Brain pericyte (primary cell): Measurements from ENCODE around the gene NANOS1.
A peak's percentile ranks its signal among the peaks of the same experiment; 100 is the strongest.

Source experiments
- DNase-seq: peaks from one replicate; pipeline ENCODE4 v3.0.0-alpha.2; 2012; ENCODE audit warnings: low read depth, low spot score

Gene NANOS1

DNA sequence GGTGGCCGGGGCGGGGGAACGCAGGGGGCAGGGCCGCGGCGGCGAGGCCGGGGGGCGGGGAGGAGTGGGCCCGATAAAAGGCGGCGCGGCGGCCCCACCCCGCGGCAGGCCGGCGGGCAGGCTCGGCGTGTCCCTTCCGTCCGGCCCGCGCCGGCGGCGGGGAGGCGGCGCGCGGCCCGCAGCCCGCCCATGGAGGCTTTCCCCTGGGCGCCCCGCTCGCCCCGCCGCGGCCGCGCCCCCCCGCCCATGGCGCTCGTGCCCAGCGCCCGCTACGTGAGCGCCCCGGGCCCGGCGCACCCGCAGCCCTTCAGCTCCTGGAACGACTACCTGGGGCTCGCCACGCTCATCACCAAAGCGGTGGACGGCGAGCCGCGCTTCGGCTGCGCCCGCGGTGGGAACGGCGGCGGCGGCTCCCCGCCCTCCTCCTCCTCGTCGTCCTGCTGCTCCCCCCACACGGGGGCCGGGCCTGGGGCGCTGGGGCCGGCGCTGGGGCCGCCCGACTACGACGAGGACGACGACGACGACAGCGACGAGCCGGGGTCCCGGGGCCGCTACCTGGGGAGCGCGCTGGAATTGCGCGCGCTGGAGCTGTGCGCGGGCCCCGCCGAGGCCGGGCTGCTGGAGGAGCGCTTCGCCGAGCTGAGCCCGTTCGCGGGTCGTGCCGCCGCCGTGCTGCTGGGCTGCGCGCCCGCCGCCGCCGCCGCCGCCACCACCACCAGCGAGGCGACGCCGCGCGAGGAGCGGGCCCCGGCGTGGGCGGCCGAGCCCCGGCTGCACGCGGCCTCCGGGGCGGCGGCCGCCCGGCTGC, at the start of gene NANOS1:
Gene NANOS1, plus strand, starts transcription at position 102 of the 808 bp plus-strand sequence. Its CDS starts 88 bp downstream, at position 190.
- no peak for DNase-seq

GRCh38 chr10:118980135-118980865, 49.2 kb upstream of the NANOS1 start:
- DNase-seq: no peak

GRCh38 chr10:118980870-118981269, 48.6 kb upstream of the NANOS1 start:
- DNase-seq: no peak

DNA sequence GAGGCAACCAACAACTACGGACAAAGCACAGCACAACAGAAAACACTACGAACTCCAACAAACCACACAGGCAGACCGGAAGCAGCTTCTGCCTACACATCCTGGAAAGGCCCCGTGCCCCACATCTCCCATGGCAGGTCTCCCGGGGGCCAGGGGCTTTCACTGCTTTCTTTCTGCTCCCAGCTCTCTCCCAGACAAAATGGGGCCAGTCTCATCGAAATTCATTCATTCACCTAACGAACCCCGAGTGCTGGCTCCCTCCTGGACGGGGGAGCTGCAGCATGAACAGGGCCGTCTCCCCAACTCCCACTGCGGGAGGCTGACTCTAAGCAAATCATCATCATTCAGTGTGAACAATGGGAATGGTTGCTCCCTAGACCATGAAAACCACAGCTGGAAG, 47.6 kb upstream of the NANOS1 start:
- no peak for DNase-seq

- no peak for DNase-seq
Observed at GRCh38 chr10:118982366-118982765, 47.1 kb upstream of the NANOS1 start.

GRCh38 chr10:118983263-118983662, 46.3 kb upstream of the NANOS1 start:
- DNase-seq: no peak

GRCh38 chr10:118985576-118985975, 43.9 kb upstream of the NANOS1 start:
- DNase-seq: no peak

- no peak for DNase-seq
Observed at GRCh38 chr10:118986815-118987790, 42.4 kb upstream of the NANOS1 start.

DNA sequence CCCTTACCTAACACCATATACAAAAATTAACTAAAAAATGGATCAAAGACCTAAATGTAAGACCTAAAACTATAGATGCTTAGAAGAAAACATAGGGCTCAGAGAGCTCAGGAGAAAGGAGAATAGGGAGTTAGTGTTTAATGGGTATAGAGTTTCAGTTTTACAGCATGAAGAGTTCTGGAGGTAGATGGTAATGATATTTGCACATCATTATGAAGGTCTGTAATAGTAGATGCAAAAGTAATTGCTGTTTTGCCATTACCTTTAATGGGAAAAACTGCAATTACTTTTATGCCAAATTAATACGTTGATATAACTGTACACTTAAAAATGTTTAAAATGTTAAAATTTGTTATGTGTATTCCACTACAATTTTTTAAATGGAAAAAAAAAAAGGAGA, 39.2 kb upstream of the NANOS1 start:
- no peak for DNase-seq

GRCh38 chr10:118992496-118992895, 37.0 kb upstream of the NANOS1 start:
- DNase-seq: no peak

GRCh38 chr10:118993214-118993613, 36.3 kb upstream of the NANOS1 start:
- DNase-seq: no peak

DNA sequence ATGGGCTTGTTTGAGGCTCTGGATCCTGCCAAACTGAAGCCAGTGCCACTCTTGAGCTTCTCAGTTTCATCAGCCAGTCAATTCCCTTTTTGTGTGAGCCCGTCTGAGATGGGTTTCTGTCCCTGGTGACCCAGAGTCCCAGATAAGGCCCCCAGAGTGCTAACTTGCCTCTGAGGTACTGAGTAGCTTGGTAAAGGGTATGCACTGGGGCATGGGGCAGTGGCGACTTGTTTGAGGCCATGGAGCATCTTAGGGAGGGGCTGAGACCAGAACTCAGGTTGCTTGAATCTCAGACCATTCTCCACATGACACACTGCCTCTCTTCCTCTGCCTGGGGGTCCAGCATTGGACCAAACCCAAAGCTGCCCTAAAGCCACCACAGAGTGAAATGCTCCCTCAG, 35.2 kb upstream of the NANOS1 start:
- DNase-seq: no peak

- DNase-seq: no peak
Observed at GRCh38 chr10:118995739-118996138, 33.8 kb upstream of the NANOS1 start.

GRCh38 chr10:118997379-118997778, 32.1 kb upstream of the NANOS1 start:
- DNase-seq: no peak

DNA sequence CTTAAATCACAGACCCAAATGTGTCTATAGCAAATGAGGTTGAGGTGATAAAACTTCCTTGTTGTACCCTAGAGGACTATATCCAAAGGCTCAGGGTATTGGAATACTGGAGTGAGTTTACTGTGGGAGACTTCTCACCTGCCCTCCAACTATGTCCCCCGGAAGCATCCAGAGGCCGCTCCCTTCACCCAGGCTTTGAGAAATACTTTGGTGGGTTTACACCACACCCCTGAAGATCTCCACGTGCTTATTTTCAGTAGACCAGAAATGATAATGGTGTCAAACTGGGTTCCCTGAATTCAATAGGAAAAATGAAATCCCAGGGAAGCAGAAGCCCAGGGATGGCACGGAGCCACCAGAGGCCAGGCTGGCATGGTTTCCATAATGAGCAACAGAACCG, 31.3 kb upstream of the NANOS1 start:
- no peak for DNase-seq

- DNase-seq: no peak
Observed at GRCh38 chr10:119001717-119002500, 27.6 kb upstream of the NANOS1 start.

DNA sequence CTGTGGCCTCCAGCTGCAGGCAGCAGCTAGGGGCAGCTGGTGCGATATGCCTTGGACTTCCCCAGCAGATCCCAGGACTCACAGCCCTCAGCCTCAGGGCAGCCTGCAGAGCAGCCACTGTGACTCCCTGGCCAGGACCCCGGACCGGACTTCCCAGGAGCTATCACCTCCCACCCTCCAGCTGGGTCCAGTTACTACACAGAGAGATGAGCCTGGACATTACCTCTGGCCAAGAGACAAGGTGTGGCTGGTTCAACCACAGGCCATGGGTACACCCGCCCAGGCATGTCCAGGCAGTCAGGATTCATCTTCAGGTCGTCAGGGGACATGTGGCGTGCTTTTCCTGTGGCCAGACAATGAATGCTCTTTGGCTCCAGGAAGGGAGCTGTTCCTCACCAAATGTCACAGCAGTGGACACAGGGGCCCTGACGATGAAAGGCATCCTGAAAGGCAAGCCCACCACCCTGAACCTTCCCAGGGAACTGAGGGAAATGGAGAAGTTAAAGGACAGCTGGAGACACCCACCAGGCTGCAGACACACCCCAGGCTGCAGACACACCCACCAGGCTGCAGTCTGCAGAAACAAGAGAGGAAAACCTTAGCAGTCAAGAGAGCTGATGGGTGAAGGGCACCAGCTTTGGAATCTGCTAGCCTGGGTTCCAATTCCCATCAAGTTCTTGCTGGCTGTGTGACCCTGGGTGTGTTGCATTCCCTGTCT, 25.8 kb upstream of the NANOS1 start:
- DNase-seq: no peak

GRCh38 chr10:119005362-119006043, 24.0 kb upstream of the NANOS1 start:
- DNase-seq: no peak

DNA sequence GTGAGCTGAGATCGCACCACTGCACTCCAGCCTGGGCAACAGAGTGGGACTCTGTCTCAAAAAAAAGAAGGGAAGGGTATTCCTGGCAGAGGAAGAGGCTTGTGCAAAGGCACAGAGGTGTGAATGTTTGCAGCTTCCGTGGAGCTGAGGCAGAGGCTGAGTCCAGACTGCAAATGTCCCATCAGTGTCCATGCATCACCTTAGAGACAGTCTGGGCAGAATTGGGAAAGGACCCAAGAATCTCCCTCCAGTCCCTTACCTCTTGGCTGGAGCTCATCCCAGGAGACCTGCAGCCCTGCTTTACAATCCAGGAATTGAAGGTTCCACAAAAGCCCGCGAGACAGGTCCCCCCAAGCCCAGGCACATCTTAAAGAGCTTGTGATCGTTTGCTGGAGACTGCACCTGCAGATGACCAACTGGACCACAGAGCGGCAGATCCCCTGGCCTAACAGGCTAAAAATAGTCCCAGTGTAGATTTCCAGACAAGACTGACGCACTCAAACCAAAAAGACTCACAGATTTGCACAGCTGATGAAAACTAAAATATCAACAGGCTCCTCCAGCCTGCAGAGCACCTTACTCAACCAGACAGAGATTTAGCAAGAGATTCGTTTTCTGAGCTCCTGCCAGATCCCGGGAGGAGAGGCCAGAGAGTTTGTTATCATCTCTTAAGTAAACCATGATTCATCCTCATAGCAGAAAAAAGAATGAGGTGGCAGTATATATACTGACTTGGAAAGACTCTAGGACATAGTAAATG, 22.9 kb upstream of the NANOS1 start:
- peak; percentile 92 for DNase-seq
